Fibroblast of lung (primary cell): ENCODE measurements around the gene ZNF827.

Source experiments
- EZH2 ChIP-seq: IDR thresholded peaks from 2 replicates; pipeline ENCODE4 v1.5.1; 2012; ENCODE audit warnings: low read length, control low read depth, mild to moderate bottlenecking; ENCODE audit errors: missing control alignments
- TF ChIP-seq, protein P1 (sequence below), 2 donors: IDR thresholded peaks in 1 of 2; conservative IDR thresholded peaks in 1 of 2; 1 replicate in 1 of 2; 2 replicates in 1 of 2; pipeline ENCODE4 v1.5.1; 2011 to 2012; ENCODE audit warnings: low read length in 2 of 2, control low read depth in 1 of 2, inconsistent platforms in 1 of 2, low read depth in 1 of 2, mild to moderate bottlenecking in 1 of 2

DNA sequence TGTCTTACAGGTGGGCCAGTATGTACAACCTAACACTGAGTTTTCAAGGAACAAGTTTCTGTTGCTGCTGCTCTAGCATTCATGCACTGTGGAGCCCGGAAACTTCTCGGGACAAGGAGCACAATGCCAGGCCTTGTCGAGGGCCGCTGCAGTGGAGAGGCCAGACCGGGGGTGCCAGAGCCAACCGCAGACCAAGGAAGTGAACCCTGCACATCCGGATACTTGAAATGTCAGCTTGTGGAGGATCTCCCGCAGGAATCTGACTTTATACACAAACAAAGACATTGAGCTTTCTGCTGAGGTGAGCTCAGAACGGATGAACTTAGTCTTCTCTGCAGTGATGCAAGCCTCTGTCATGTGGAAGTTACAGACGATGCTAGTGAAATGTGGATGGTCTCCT is 99.5 kb downstream of the ZNF827 start:
- TF ChIP-seq EZH2 = no peak
- TF ChIP-seq, protein P1, sequence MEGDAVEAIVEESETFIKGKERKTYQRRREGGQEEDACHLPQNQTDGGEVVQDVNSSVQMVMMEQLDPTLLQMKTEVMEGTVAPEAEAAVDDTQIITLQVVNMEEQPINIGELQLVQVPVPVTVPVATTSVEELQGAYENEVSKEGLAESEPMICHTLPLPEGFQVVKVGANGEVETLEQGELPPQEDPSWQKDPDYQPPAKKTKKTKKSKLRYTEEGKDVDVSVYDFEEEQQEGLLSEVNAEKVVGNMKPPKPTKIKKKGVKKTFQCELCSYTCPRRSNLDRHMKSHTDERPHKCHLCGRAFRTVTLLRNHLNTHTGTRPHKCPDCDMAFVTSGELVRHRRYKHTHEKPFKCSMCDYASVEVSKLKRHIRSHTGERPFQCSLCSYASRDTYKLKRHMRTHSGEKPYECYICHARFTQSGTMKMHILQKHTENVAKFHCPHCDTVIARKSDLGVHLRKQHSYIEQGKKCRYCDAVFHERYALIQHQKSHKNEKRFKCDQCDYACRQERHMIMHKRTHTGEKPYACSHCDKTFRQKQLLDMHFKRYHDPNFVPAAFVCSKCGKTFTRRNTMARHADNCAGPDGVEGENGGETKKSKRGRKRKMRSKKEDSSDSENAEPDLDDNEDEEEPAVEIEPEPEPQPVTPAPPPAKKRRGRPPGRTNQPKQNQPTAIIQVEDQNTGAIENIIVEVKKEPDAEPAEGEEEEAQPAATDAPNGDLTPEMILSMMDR (conservative IDR thresholded peaks at IDR 0.05 in 1 of 2, IDR thresholded peaks at IDR 0.05 in 1 of 2; ENCODE audit: low read depth in 1 of 2, low read length in 2 of 2) = no peak
